Erythroblast (primary cell): ENCODE measurements around the gene EDN2.

Experiments
- DNase-seq, 2 experiments: peaks; one replicate each; lab custom pipeline; 2025; lab: John Stamatoyannopoulos, UW
- GATA1 ChIP-seq: IDR thresholded peaks from 2 replicates; pipeline ENCODE4 v1.6.1; 2011; ENCODE audit warnings: low read depth, mild to moderate bottlenecking, control low read depth, low read length, moderate library complexity
- POLR2A ChIP-seq: IDR thresholded peaks from 2 replicates; pipeline ENCODE4 v1.6.1; 2011; ENCODE audit warnings: mild to moderate bottlenecking, low read length

The EDN2 gene

GRCh38 chr1:41467673-41468072, 16.8 kb downstream of the EDN2 start:
- no peak for DNase-seq
- no peak for TF ChIP-seq POLR2A
- no peak for TF ChIP-seq GATA1

GRCh38 chr1:41466146-41466545, 18.3 kb downstream of the EDN2 start:
- no peak for DNase-seq
- TF ChIP-seq POLR2A (no peak), GATA1 (no peak)

GRCh38 chr1:41465741-41466140, 18.7 kb downstream of the EDN2 start:
- no peak for DNase-seq
- TF ChIP-seq GATA1 (no peak), POLR2A (no peak)

- TF ChIP-seq POLR2A (no peak), GATA1 (no peak)
- no peak for DNase-seq
Measured at GRCh38 chr1:41464885-41465284, 19.6 kb downstream of the EDN2 start.

GRCh38 chr1:41463516-41463915, 21.0 kb downstream of the EDN2 start:
- TF ChIP-seq POLR2A (no peak), GATA1 (no peak)
- no peak for DNase-seq

GRCh38 chr1:41462680-41463004, 21.8 kb downstream of the EDN2 start:
- no peak for TF ChIP-seq GATA1
- no peak for TF ChIP-seq POLR2A
- DNase-seq, result no peak

GRCh38 chr1:41461790-41462679, 22.4 kb downstream of the EDN2 start:
- TF ChIP-seq POLR2A (no peak), GATA1 (no peak)
- DNase-seq, result no peak

- TF ChIP-seq POLR2A (no peak), GATA1 (no peak)
- no peak for DNase-seq
Measured at GRCh38 chr1:41456847-41457540, 27.5 kb downstream of the EDN2 start.

- no peak for DNase-seq
- TF ChIP-seq POLR2A (no peak), GATA1 (no peak)
Measured at GRCh38 chr1:41455479-41456332, 28.8 kb downstream of the EDN2 start.

GRCh38 chr1:41454406-41454805, 30.1 kb downstream of the EDN2 start:
- TF ChIP-seq POLR2A (no peak), GATA1 (no peak)
- no peak for DNase-seq

GRCh38 chr1:41452704-41453290, 31.7 kb downstream of the EDN2 start:
- no peak for DNase-seq
- TF ChIP-seq GATA1, result no peak
- no peak for TF ChIP-seq POLR2A

GRCh38 chr1:41450747-41451285, 33.7 kb downstream of the EDN2 start:
- TF ChIP-seq POLR2A (no peak), GATA1 (no peak)
- no peak for DNase-seq
